Smooth muscle cell (in vitro differentiated cells): ENCODE results near the gene COL5A1. TPM values are rescaled to one million over a fixed set of nuclear protein-coding genes. Genes with fewer than 3 reads are reported as not detected.

ENCODE experiments used
- DNase-seq: peaks from one replicate; lab custom pipeline; 2025; ENCODE audit not compliant: unreplicated experiment; lab: John Stamatoyannopoulos, UW
- H2AFZ ChIP-seq: fragments of 200-600 bp; sonication (generic); 2 replicates; pipeline ENCODE4 v1.6.0; 2016; ENCODE audit warnings: antibody characterized with exemption, low read depth, mild to moderate bottlenecking
- H3F3A ChIP-seq: fragments of 200-600 bp; sonication (generic); 2 replicates; pipeline ENCODE4 v1.6.0; 2017; ENCODE audit warnings: antibody characterized with exemption, low read depth
- H3K27ac ChIP-seq: fragments of 200-600 bp; sonication (generic); 2 replicates; pipeline ENCODE4 v1.5.1; 2016; ENCODE audit warnings: low read depth, mild to moderate bottlenecking
- H3K27me3 ChIP-seq: fragments of 200-600 bp; sonication (generic); 2 replicates; pipeline ENCODE4 v1.6.1; 2016; ENCODE audit warnings: low read depth, mild to moderate bottlenecking
- H3K36me3 ChIP-seq: fragments of 200-600 bp; sonication (generic); 2 replicates; pipeline ENCODE4 v1.5.1; 2016; ENCODE audit warnings: low read depth
- H3K4me1 ChIP-seq: fragments of 200-600 bp; sonication (generic); 2 replicates; pipeline ENCODE4 v1.5.1; 2016; ENCODE audit warnings: low read depth
- H3K4me2 ChIP-seq: fragments of 200-600 bp; sonication (generic); 2 replicates; pipeline ENCODE4 v1.6.0; 2016; ENCODE audit warnings: mild to moderate bottlenecking
- H3K4me3 ChIP-seq: fragments of 200-600 bp; sonication (generic); 2 replicates; pipeline ENCODE4 v1.5.1; 2016; ENCODE audit warnings: mild to moderate bottlenecking
- H3K79me2 ChIP-seq: fragments of 200-600 bp; sonication (generic); 2 replicates; pipeline ENCODE4 v1.6.0; 2016; ENCODE audit warnings: low read depth, mild to moderate bottlenecking
- H3K9ac ChIP-seq: fragments of 200-600 bp; sonication (generic); 2 replicates; pipeline ENCODE4 v1.6.0; 2016; ENCODE audit warnings: low read depth
- H3K9me3 ChIP-seq: fragments of 200-600 bp; sonication (generic); replicated peaks from 2 replicates; pipeline ENCODE4 v1.5.1; 2016; ENCODE audit warnings: low read depth
- H4K20me1 ChIP-seq: fragments of 200-600 bp; sonication (generic); 2 replicates; pipeline ENCODE4 v1.6.0; 2016; ENCODE audit warnings: low read depth
- CTCF ChIP-seq: fragments of 200-600 bp; sonication (generic); IDR thresholded peaks from 2 replicates; pipeline ENCODE4 v1.5.1; 2017; ENCODE audit warnings: borderline replicate concordance, mild to moderate bottlenecking, antibody characterized with exemption; ENCODE audit not compliant: insufficient read depth, poor library complexity, severe bottlenecking
- WGBS: methylation state at CpG from one replicate; pipeline ENCODE4 v1.1.7; 2016; ENCODE audit warnings: low lambda C conversion rate; 5-methylcytosine and 5-hydroxymethylcytosine counted together
- polyA plus RNA-seq: library from polyadenylated mRNA; unstranded; fragments of >200 nt; fragmentation: Nextera tagmentation; extraction: Ambion mirVana; gene quantifications from 2 replicates; pipeline ENCODE4 v1.2.1, GENCODE V29; 2016
- total RNA-seq: library from RNA; depleted of rRNA; stranded (reverse); fragments of >200 nt; gene quantifications from 2 replicates; pipeline ENCODE4 v1.2.3, GENCODE V29; 2014

COL5A1 gene
- total and polyA plus RNA-seq, 2 experiments from 2014 or later = 1,084 to 1,443 TPM

GRCh38 chr9:134730761-134731496 lies 89.3 kb downstream of the COL5A1 start:
- H3K27ac ChIP-seq = peak overlapping the region; percentile 75
- TF ChIP-seq CTCF = no peak
- WGBS = 96% methylated on average over 20 of the region's 22 CpGs
- H3F3A ChIP-seq = peaks cover 92% of the 10 kb centered on the region
- H3K4me1 ChIP-seq = no peaks in the 10 kb centered on the region
- no peak overlapping the region for H2AFZ ChIP-seq
- peaks cover 8% of the 10 kb centered on the region for H3K36me3 ChIP-seq
- no peak for DNase-seq
- H3K9me3 ChIP-seq = no peaks in the 10 kb centered on the region
- H3K79me2 ChIP-seq = peaks cover 87% of the 10 kb centered on the region
- H3K27me3 ChIP-seq = no peaks in the 10 kb centered on the region
- H3K9ac ChIP-seq = no peak overlapping the region
- H3K4me3 ChIP-seq = no peak overlapping the region
- H4K20me1 ChIP-seq = peaks cover 99% of the 10 kb centered on the region
- no peak overlapping the region for H3K4me2 ChIP-seq

GRCh38 chr9:134731497-134732391 lies 90.1 kb downstream of the COL5A1 start:
- no peak for TF ChIP-seq CTCF
- no peaks in the 10 kb centered on the region for H3K9me3 ChIP-seq
- H3K27ac ChIP-seq = peak overlapping the region; percentile 75
- peaks cover 92% of the 10 kb centered on the region for H3F3A ChIP-seq
- H4K20me1 ChIP-seq = peaks cover 99% of the 10 kb centered on the region
- H3K79me2 ChIP-seq = peaks cover 87% of the 10 kb centered on the region
- no peak overlapping the region for H3K4me3 ChIP-seq
- H3K36me3 ChIP-seq = peaks cover 7% of the 10 kb centered on the region
- 88% methylated on average over 45 of the region's 45 CpGs for WGBS
- H3K4me1 ChIP-seq = no peaks in the 10 kb centered on the region
- peak overlapping the region; percentile 35 for H3K4me2 ChIP-seq
- H2AFZ ChIP-seq = no peak overlapping the region
- no peak for DNase-seq
- no peak overlapping the region for H3K9ac ChIP-seq
- no peaks in the 10 kb centered on the region for H3K27me3 ChIP-seq

GRCh38 chr9:134732392-134733110 lies 90.9 kb downstream of the COL5A1 start:
- peak overlapping the region; percentile 35 for H3K4me2 ChIP-seq
- no peak overlapping the region for H3K9ac ChIP-seq
- H4K20me1 ChIP-seq = peaks cover 99% of the 10 kb centered on the region
- no peak overlapping the region for H2AFZ ChIP-seq
- H3F3A ChIP-seq = peaks cover 92% of the 10 kb centered on the region
- no peaks in the 10 kb centered on the region for H3K36me3 ChIP-seq
- no peak for TF ChIP-seq CTCF
- H3K27ac ChIP-seq = peak overlapping the region; percentile 75
- no peak overlapping the region for H3K4me3 ChIP-seq
- no peaks in the 10 kb centered on the region for H3K27me3 ChIP-seq
- 72% methylated on average over 26 of the region's 26 CpGs for WGBS
- peaks cover 86% of the 10 kb centered on the region for H3K79me2 ChIP-seq
- no peaks in the 10 kb centered on the region for H3K4me1 ChIP-seq
- no peaks in the 10 kb centered on the region for H3K9me3 ChIP-seq
- DNase-seq = no peak
